H1 (cell line): Measurements from ENCODE around the gene TMEM223. TPM values are rescaled to one million over a fixed set of nuclear protein-coding genes. Genes with fewer than 3 reads are reported as not detected.
A peak's percentile ranks its signal among the peaks of the same experiment; 100 is the strongest.

Experiments used
- CTCF ChIA-PET: fragments of 300-600 bp; sonication (Branson Sonifier 250); formaldehyde crosslinking; loops from one replicate; lab custom pipeline; 2021; ENCODE audit not compliant: partially characterized antibody; lab: Charles Lee
- POLR2A ChIA-PET: fragments of 300-600 bp; sonication (Branson Sonifier 250); formaldehyde crosslinking; loops from one replicate; lab custom pipeline; 2021; ENCODE audit warnings: inconsistent platforms; ENCODE audit not compliant: partially characterized antibody; lab: Charles Lee
- DNase-seq, 2 experiments: peaks; one replicate each; pipeline versions ENCODE4 v3.0.0 to v3.0.0-alpha.2; 2010 to 2022; ENCODE audit warnings: low spot score in 2 of 2, low read depth in 1 of 2, mixed read lengths in 1 of 2
- FAIRE-seq: peaks from 2 replicates; lab custom pipeline; 2011; peaks lifted over from hg19 to GRCh38; lab: Jason Lieb, UNC
- H2AFZ ChIP-seq: 2 replicates; pipeline ENCODE4 v1.8.1; 2012; ENCODE audit warnings: low read length, inconsistent platforms
- H2AK5ac ChIP-seq: 2 replicates; pipeline ENCODE4 v1.6.1; 2013; ENCODE audit warnings: low read depth, low read length
- H2BK120ac ChIP-seq: replicated peaks from 2 replicates; pipeline ENCODE3; 2013; ENCODE audit warnings: low read depth, low read length, inconsistent platforms
- H2BK12ac ChIP-seq: 2 replicates; pipeline ENCODE4 v1.6.1; 2013; ENCODE audit warnings: low read depth, low read length
- H2BK15ac ChIP-seq: 2 replicates; pipeline ENCODE4 v1.6.1; 2013; ENCODE audit warnings: low read length
- H2BK20ac ChIP-seq: 2 replicates; pipeline ENCODE4 v1.6.1; 2013; ENCODE audit warnings: low read length
- H2BK5ac ChIP-seq: 2 replicates; pipeline ENCODE4 v1.6.1; 2013; ENCODE audit warnings: low read depth, low read length
- H3K14ac ChIP-seq: 2 replicates; pipeline ENCODE4 v1.6.1; 2013; ENCODE audit warnings: inconsistent platforms; ENCODE audit not compliant: insufficient read length
- H3K18ac ChIP-seq: 2 replicates; pipeline ENCODE4 v1.6.1; 2013; ENCODE audit warnings: low read length; ENCODE audit errors: extremely low read depth
- H3K23ac ChIP-seq: 2 replicates; pipeline ENCODE4 v1.6.1; 2013; ENCODE audit warnings: inconsistent platforms; ENCODE audit not compliant: insufficient read length
- H3K23me2 ChIP-seq: 2 replicates; pipeline ENCODE4 v1.6.1; 2013; ENCODE audit warnings: low read depth, low read length
- H3K27ac ChIP-seq: 2 replicates; pipeline ENCODE4 v1.6.1; 2011; ENCODE audit warnings: low read depth, low read length, inconsistent platforms
- H3K27me3 ChIP-seq, 4 experiments: replicated peaks in 1 of 4; 1 replicate in 1 of 4; 2 replicates in 3 of 4; pipeline versions ENCODE4 v1.6.1 to v1.8.1; 2011 to 2013; ENCODE audit warnings: low read length in 3 of 4, mild to moderate bottlenecking in 3 of 4, inconsistent platforms in 2 of 4, mixed read lengths in 2 of 4, moderate library complexity in 1 of 4; ENCODE audit not compliant: control insufficient read depth in 3 of 4, insufficient read depth in 3 of 4; ENCODE audit errors: extremely low read depth in 1 of 4
- H3K36me3 ChIP-seq, 4 experiments: 2 replicates each; pipeline versions ENCODE4 v1.6.1 to v1.8.1; 2011 to 2013; ENCODE audit warnings: mild to moderate bottlenecking in 4 of 4, low read length in 3 of 4, moderate library complexity in 2 of 4, control low read depth in 1 of 4, inconsistent platforms in 1 of 4; ENCODE audit not compliant: insufficient read depth in 4 of 4, control insufficient read depth in 2 of 4
- H3K4ac ChIP-seq: replicated peaks from 2 replicates; pipeline ENCODE3; 2013; ENCODE audit warnings: low read length, low read depth, mixed read lengths, inconsistent platforms; ENCODE audit not compliant: insufficient read length
- H3K4me1 ChIP-seq, 4 experiments: replicated peaks in 1 of 4; 1 replicate in 1 of 4; 2 replicates in 3 of 4; pipeline versions ENCODE4 v1.6.1 to v1.8.1; 2011 to 2013; ENCODE audit warnings: low read length in 3 of 4, inconsistent platforms in 2 of 4, mixed read lengths in 1 of 4; ENCODE audit not compliant: insufficient read depth in 4 of 4, control insufficient read depth in 3 of 4
- H3K4me2 ChIP-seq, 2 experiments: 2 replicates each; pipeline versions ENCODE4 v1.6.1 to v1.8.1; 2011 to 2013; ENCODE audit warnings: low read depth in 2 of 2, low read length in 2 of 2, control low read depth in 1 of 2, inconsistent platforms in 1 of 2, mild to moderate bottlenecking in 1 of 2; ENCODE audit not compliant: insufficient read depth in 1 of 2
- H3K4me3 ChIP-seq, 4 experiments: fragments of 200-600, 300-600 bp in 1 of 4; sonication (generic), shearing (Covaris generic), sonication (Bioruptor Twin) in 1 of 4; 2 replicates each; pipeline versions ENCODE4 v1.5.1 to v1.8.1; 2011 to 2016; ENCODE audit warnings: low read length in 4 of 4, low read depth in 3 of 4, control low read depth in 2 of 4, inconsistent platforms in 2 of 4, mild to moderate bottlenecking in 2 of 4, mixed read lengths in 1 of 4, moderate library complexity in 1 of 4; ENCODE audit not compliant: insufficient read depth in 2 of 4; ENCODE audit errors: extremely low read depth in 1 of 4
- H3K56ac ChIP-seq: replicated peaks from 2 replicates; pipeline ENCODE3; 2013; ENCODE audit warnings: low read depth, mild to moderate bottlenecking, mixed read lengths, low read length, inconsistent platforms; ENCODE audit not compliant: insufficient read length
- H3K79me1 ChIP-seq: 2 replicates; pipeline ENCODE4 v1.6.1; 2013; ENCODE audit warnings: low read depth, low read length, control low read depth
- H3K79me2 ChIP-seq, 2 experiments: 2 replicates each; pipeline versions ENCODE4 v1.6.1 to v1.8.1; 2012 to 2013; ENCODE audit warnings: low read length in 2 of 2, mild to moderate bottlenecking in 2 of 2, inconsistent platforms in 1 of 2; ENCODE audit not compliant: insufficient read depth in 2 of 2, control insufficient read depth in 1 of 2
- H3K9ac ChIP-seq, 4 experiments: replicated peaks in 1 of 4; 1 replicate in 1 of 4; 2 replicates in 3 of 4; pipeline versions ENCODE4 v1.6.1 to v1.8.1; 2011 to 2013; ENCODE audit warnings: low read depth in 3 of 4, low read length in 3 of 4, control low read depth in 2 of 4, mild to moderate bottlenecking in 2 of 4, moderate library complexity in 2 of 4, inconsistent platforms in 1 of 4; ENCODE audit errors: extremely low read depth in 1 of 4
- H3K9me3 ChIP-seq, 2 experiments: 2 replicates each; pipeline versions ENCODE4 v1.6.1 to v1.8.1; 2012 to 2013; ENCODE audit warnings: mild to moderate bottlenecking in 2 of 2, moderate library complexity in 2 of 2, control low read depth in 1 of 2, inconsistent platforms in 1 of 2, low read depth in 1 of 2, low read length in 1 of 2, mixed read lengths in 1 of 2; ENCODE audit not compliant: insufficient read depth in 2 of 2
- H4K20me1 ChIP-seq, 2 experiments: replicated peaks in 1 of 2; 2 replicates each; pipeline versions ENCODE3 to v1.8.1; 2011 to 2013; ENCODE audit warnings: inconsistent platforms in 2 of 2, low read length in 2 of 2, mild to moderate bottlenecking in 1 of 2; ENCODE audit not compliant: insufficient read depth in 2 of 2, control insufficient read depth in 1 of 2
- H4K5ac ChIP-seq: 2 replicates; pipeline ENCODE4 v1.6.1; 2013; ENCODE audit warnings: low read length, low read depth, mixed read lengths, inconsistent platforms; ENCODE audit not compliant: insufficient read length
- H4K8ac ChIP-seq: 2 replicates; pipeline ENCODE4 v1.8.0; 2013; ENCODE audit warnings: mild to moderate bottlenecking, moderate library complexity, low read length, inconsistent platforms; ENCODE audit not compliant: insufficient read depth; ENCODE audit errors: extremely low read depth
- H4K91ac ChIP-seq: replicated peaks from 2 replicates; pipeline ENCODE3; 2013; ENCODE audit warnings: low read length, mixed read lengths, inconsistent platforms; ENCODE audit not compliant: insufficient read length
- ASH2L ChIP-seq: fragments of 200-600, 300-600 bp; sonication (generic); IDR thresholded peaks from one replicate; pipeline ENCODE4 v1.7.1; 2017; ENCODE audit warnings: low read length
- CTBP2 ChIP-seq: IDR thresholded peaks from 2 replicates; pipeline ENCODE4 v1.7.0; 2011; ENCODE audit warnings: borderline replicate concordance, mild to moderate bottlenecking, moderate library complexity, mixed read lengths, low read length; ENCODE audit not compliant: insufficient read depth, insufficient read length
- PHF8 ChIP-seq: fragments of 200-600 bp; sonication (generic); conservative IDR thresholded peaks from 2 replicates; pipeline ENCODE4 v1.7.1; 2012; ENCODE audit warnings: low read depth, mild to moderate bottlenecking, inconsistent platforms, low read length, moderate library complexity
- RFX5 ChIP-seq: IDR thresholded peaks from 2 replicates; pipeline ENCODE4 v1.6.1; 2011; ENCODE audit warnings: low read depth, low read length, improper control_type of control experiment, borderline replicate concordance
- RNF2 ChIP-seq: fragments of 200-900, 300-1000 bp; sonication (generic); IDR thresholded peaks from 2 replicates; pipeline ENCODE4 v1.7.1; 2016; ENCODE audit warnings: borderline replicate concordance, low read depth, mild to moderate bottlenecking, antibody characterized with exemption, low read length; ENCODE audit not compliant: poor library complexity, severe bottlenecking; ENCODE audit errors: missing control alignments
- SIX5 ChIP-seq: IDR thresholded peaks from 2 replicates; pipeline ENCODE4 v1.6.1; 2011; ENCODE audit warnings: mild to moderate bottlenecking, low read depth, low read length
- SP2 ChIP-seq: IDR thresholded peaks from 2 replicates; pipeline ENCODE4 v1.6.1; 2012; ENCODE audit warnings: mild to moderate bottlenecking, low read length, inconsistent platforms
- WGBS, 2 experiments: shearing (Covaris generic) in 1 of 2; methylation state at CpG; one replicate each; pipeline versions ENCODE4 v1.1.6 to v1.1.7; 2013 to 2015; ENCODE audit warnings: low lambda C conversion rate in 2 of 2, mixed read lengths in 2 of 2, inconsistent platforms in 1 of 2, low coverage in 1 of 2, missing lambda C conversion rate in 1 of 2; ENCODE audit not compliant: insufficient replicate concordance in 2 of 2, insufficient coverage in 1 of 2, insufficient read length in 1 of 2; ENCODE audit errors: extremely low coverage in 1 of 2, missing lambda C conversion rate in 1 of 2; 5-methylcytosine and 5-hydroxymethylcytosine counted together
- polyA plus RNA-seq, 7 experiments: library from polyadenylated mRNA; depleted of rRNA in 3 of 7; stranded (reverse) in 5 of 7; unstranded in 2 of 7; fragments of >200 nt in 5 of 7; fragments of 200-250 nt in 2 of 7; gene quantifications; 1 replicate in 5 of 7; 2 replicates in 1 of 7; 4 replicates in 1 of 7; pipeline versions ENCODE4 v1.2.1 to v1.2.3, GENCODE V29; 2011 to 2013; ENCODE audit warnings: missing spikeins in 2 of 7, mixed read lengths in 2 of 7
- total RNA-seq: library from RNA; stranded (reverse); fragmentation: NEBNext Ultra II Directional; extraction: Animal tissue kit (Norgen Biotek cat#: 25700); gene quantifications from 2 replicates; pipeline ENCODE4 v1.2.1, GENCODE V29; 2021

The TMEM223 gene
- total and polyA plus RNA-seq, 2 of the 8 experiments (the other 6 are each of a cell fraction or from before 2014, with no cell fraction given) = 22.9 to 64.1 TPM

DNA sequence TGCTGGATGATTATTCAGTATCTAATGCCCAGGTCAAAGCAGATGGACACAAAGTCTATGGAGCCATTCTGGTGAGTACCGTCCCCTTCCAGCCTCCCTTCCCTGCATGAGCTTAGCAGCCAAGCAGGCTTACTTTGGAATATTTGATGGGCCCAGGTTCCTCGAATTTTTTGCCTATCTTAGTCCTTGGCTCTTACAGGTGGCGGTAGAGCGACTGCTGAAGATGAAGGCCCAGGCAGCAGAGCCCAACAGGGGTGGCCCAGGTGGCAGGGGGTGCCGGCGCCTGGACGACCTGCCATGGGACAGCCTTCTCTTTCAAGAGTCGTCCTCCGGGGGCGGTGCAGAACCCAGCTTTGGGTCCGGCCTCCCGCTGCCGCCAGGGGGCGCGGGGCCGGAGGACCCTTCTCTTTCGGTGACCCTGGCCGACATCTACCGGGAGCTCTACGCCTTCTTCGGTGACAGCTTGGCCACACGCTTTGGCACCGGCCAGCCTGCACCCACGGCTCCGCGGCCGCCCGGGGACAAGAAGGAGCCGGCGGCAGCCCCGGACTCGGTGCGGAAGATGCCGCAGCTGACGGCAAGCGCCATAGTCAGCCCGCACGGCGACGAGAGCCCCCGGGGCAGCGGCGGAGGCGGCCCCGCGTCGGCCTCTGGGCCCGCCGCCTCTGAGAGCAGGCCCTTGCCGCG, 5.3 kb downstream of the TMEM223 start:
- FAIRE-seq = no peak
- H2BK5ac ChIP-seq = 0 out of 2 replicates have a peak overlapping the region, but pooled peaks have one; percentile 98
- H3K27ac ChIP-seq = peak overlapping the region; percentile 69; the same call in 1 of the 2 replicates
- no peak overlapping the region for H3K23ac ChIP-seq
- WGBS, 2 experiments = 6% methylated on average over 51 of the region's 51 CpGs; no CpG with 5 or more reads in 1 of the 2 experiments
- H2AK5ac ChIP-seq = no peak overlapping the region
- POLR2A ChIA-PET = interaction anchor here (0.7 to 15.9 kb wide), 32 partner anchors 9 to 237 kb away, joined by 3 to 251 read pairs (median 8); partner anchors contain the start of genes C11orf98, CSKMT, HNRNPUL2 and INTS5
- CTCF ChIA-PET = interaction anchor here (0.6 to 6.4 kb wide), 41 partner anchors 10 to 115 kb away, joined by 3 to 94 read pairs (median 4); partner anchors contain the start of genes HNRNPUL2, LBHD1, NXF1 and TAF6L
- no peaks in the 10 kb centered on the region for H3K27me3 ChIP-seq
- peak overlapping the region; percentile 69 to 73 for H3K4me2 ChIP-seq
- H2BK15ac ChIP-seq = no peak overlapping the region; the same call in 1 of the 2 replicates
- H3K79me1 ChIP-seq = peaks cover 7% of the 10 kb centered on the region; the same call in 1 of the 2 replicates
- no peak overlapping the region for H2BK20ac ChIP-seq
- no peak overlapping the region for H2BK120ac ChIP-seq
- DNase-seq = peak; percentile 64 to 97
- no peaks in the 10 kb centered on the region for H3K9me3 ChIP-seq
- peak overlapping the region; percentile 77 to 97 (median 90) for H3K4me3 ChIP-seq
- peaks cover 0 to 6% (median 2%) of the 10 kb centered on the region in 4 experiments; a peak in 4 of 7 replicates for H3K4me1 ChIP-seq
- no peak overlapping the region for H4K91ac ChIP-seq
- H3K9ac ChIP-seq = peak overlapping the region in 3 of 4 experiments; percentile 82 to 92 (median 83); a peak in 5 of 7 replicates
- H3K79me2 ChIP-seq = peaks cover 0 to 30% of the 10 kb centered on the region in 2 experiments; a peak in 2 of 4 replicates
- no peak overlapping the region; the same call in 1 of the 2 replicates for H3K18ac ChIP-seq
- H3K56ac ChIP-seq = no peak overlapping the region
- no peak overlapping the region for H3K14ac ChIP-seq
- H3K4ac ChIP-seq = no peak overlapping the region
- no peaks in the 10 kb centered on the region; the same call in 1 of the 2 replicates for H3K23me2 ChIP-seq
- peaks cover 0 to 3% of the 10 kb centered on the region in 2 experiments for H4K20me1 ChIP-seq
- H4K8ac ChIP-seq = no peak overlapping the region
- no peak overlapping the region for H2AFZ ChIP-seq
- H2BK12ac ChIP-seq = no peak overlapping the region
- H3K36me3 ChIP-seq = peaks cover 2 to 24% (median 16%) of the 10 kb centered on the region in 4 experiments; a peak in 7 of 8 replicates
- H4K5ac ChIP-seq = no peak overlapping the region
- no peak for TF ChIP-seq RFX5
- TF ChIP-seq RNF2 = no peak
- TF ChIP-seq SIX5 = no peak
- TF ChIP-seq PHF8 = no peak
- TF ChIP-seq CTBP2 = peak; percentile 72
- no peak for TF ChIP-seq SP2
- TF ChIP-seq ASH2L = no peak
